NCI-H748 (cell line): ENCODE data around the gene ZNF132.
"Not testable (repeated sequence)": the region's sequence is repeated elsewhere in the genome, so short reads cannot be mapped to it uniquely, and the experiment has no call there.

Experiments used
- DNase-seq: peaks from one replicate; lab custom pipeline; 2025; ENCODE audit not compliant: unreplicated experiment; lab: John Stamatoyannopoulos, UW

ZNF132 gene

GRCh38 chr19:58408152-58409009 lies 31.6 kb downstream of the ZNF132 start, which contains the start of gene ZNF584:
Gene ZNF584, plus strand, starts transcription at chr19:58408649. Its CDS starts 499 bp downstream, at chr19:58409148.
- peak; percentile 99 for DNase-seq

DNA sequence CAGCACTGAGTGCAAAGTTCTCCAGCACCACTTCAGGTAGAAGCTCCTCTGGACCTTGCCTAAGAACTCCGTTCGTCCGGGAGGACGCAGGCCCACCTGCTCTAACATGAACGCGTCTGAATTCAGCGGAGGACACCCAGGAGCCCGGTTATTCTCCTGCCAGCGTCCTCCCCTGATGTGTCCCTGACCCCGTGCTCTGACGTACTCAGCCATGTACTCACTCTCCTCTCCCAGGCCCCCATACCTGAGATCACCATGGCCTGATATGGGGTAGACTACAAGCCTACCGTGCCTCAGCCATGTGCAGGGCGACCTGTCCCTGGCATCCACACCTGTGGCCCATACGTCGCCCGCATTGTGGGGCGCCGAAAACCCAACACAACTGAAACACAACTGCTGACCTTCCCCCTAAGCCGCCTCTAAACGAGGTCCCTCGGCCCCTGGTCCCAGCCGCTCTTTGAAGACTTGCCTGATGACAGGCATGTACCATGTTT lies 32.2 kb downstream of the ZNF132 start:
- peak; percentile 62 for DNase-seq

GRCh38 chr19:58406818-58407657 lies 32.9 kb downstream of the ZNF132 start:
- peak; percentile 45 for DNase-seq

DNA sequence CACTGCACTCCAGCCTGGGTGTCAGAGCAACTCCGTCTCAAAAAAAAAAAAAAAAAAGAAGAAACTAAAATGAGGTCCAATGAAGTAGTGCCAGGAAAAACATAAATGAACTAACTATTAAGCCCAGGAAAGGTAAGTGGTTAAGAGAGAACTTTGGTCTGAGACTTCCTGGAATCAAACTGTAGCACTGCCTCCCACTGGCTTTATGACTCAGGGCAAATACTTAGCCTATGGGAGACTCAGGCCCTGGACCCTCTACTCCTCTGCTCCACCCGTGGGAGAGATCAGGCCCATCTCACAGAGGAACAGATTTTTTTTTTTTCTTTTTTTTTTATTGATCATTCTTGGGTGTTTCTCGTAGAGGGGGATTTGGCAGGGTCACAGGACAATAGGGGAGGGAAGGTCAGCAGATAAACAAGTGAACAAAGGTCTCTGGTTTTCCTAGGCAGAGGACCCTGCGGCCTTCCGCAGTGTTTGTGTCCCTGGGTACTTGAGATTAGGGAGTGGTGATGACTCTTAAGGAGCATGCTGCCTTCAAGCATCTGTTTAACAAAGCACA lies 36.0 kb downstream of the ZNF132 start:
- DNase-seq = not testable (repeated sequence)

- DNase-seq = peak; percentile 44
These were observed 38.0 kb downstream of the ZNF132 start for GRCh38 chr19:58401840-58402421.

GRCh38 chr19:58400916-58401839 lies 38.8 kb downstream of the ZNF132 start:
- DNase-seq = peak; percentile 100

GRCh38 chr19:58400316-58400915 lies 39.5 kb downstream of the ZNF132 start:
- DNase-seq = peak; percentile 74

DNA sequence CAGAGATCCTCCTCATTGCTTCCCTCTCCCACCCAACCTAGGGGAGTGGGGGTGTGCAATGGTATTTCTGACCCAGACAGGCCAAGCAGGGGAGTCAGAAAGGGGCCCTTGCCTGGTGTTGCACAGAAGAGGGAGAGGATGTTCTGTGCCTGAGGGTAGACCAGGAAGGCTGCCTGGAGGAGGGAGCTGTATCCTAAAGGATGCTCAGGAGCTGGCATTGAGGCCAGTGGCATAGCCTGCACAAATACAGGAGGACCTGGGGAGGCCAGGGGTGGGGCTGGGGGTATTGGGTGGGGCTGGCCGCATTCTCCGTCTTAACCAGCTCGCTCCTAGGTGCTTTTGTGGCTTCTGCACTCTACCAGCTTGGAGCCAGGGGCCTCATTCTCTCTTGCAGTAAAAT lies 40.0 kb downstream of the ZNF132 start:
- DNase-seq = no peak

GRCh38 chr19:58398545-58398944 lies 41.4 kb downstream of the ZNF132 start:
- no peak for DNase-seq

DNA sequence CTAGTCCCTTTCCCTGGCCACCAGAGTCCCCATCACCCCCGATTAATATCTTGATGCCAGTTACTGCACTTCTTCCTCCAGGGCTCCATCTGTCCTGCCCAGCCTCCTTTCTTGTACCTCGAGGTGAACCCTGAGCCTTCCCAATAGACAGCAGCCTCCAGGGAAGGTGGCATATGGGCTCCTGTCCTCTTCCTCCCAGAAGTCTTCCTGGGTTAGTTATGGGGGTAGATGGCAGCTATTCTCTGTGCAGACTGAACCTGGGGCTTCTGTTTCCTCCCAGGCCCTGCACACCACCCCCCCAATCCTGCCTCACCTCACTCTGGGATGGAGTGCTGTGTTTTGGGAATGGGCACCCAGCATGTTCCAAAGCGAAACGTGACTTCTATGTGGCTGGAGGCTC lies 41.9 kb downstream of the ZNF132 start:
- DNase-seq = no peak

DNA sequence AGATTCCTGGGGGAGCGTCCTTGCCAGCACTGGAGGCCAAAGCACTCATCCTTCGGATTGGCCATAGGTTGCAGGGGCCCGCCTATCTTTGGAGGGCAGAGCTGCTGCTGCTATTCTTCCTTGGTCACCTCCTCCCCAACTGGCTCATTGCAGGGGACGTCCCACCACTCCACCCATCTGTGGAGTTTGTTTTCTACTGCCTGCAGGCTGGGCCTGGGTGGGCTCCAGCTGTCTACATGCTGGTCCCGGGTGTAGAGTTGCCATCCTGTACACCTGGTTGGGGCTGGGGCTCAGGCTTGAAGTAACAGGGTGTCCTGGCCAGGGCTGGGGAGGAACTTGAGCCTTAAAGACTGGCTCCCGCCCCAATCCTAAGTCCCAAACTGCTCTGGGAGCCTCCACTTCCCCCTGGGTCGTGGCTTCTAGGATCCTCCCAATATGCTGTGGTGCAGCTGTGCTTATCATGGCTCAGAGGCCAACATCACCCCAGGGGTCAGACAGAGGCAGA lies 42.4 kb downstream of the ZNF132 start:
- no peak for DNase-seq

GRCh38 chr19:58396691-58397532 lies 43.0 kb downstream of the ZNF132 start:
- DNase-seq = no peak

GRCh38 chr19:58395979-58396627 lies 43.9 kb downstream of the ZNF132 start:
- no peak for DNase-seq

- peak; percentile 63 for DNase-seq
These were observed 44.6 kb downstream of the ZNF132 start, which contains the start of gene RNF225 for GRCh38 chr19:58395220-58395978. Gene RNF225, plus strand, starts transcription at chr19:58395656. Its CDS starts 434 bp downstream, at chr19:58396090.

DNA sequence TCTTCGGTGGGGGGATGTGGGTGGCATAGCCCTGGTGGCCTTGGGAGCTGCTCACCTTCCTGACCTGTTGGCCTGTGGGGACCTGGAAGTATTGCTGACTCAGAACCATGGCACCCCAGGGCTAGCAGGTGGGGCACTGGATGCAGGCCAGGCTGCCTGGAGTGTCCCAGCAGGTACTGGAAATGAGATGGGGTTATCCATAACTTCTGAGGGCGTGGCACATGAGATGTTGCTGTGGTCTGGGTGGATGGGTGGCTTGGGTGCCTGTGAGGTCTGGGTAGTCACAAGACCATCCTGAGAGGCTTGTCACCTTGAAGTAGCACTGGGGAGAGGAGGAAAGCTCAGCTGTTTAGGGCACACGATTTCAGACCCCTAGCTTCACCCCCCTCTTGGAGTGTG lies 45.1 kb downstream of the ZNF132 start:
- no peak for DNase-seq

GRCh38 chr19:58393725-58394033 lies 46.3 kb downstream of the ZNF132 start:
- DNase-seq = no peak
